GM19372 (cell line): ENCODE data around the gene GZMM.
A peak's percentile ranks its signal among the peaks of the same experiment; 100 is the strongest.

Experiments
- ATAC-seq: cut with Tn5 transposase; IDR thresholded peaks from one replicate; pipeline ENCODE4 v1.9.1; 2021; ENCODE audit warnings: mild to moderate bottlenecking, low read depth, moderate library complexity; ENCODE audit not compliant: unreplicated experiment

Gene GZMM

GRCh38 chr19:558770-559439 lies 15.1 kb downstream of the GZMM start:
- ATAC-seq = no peak

DNA sequence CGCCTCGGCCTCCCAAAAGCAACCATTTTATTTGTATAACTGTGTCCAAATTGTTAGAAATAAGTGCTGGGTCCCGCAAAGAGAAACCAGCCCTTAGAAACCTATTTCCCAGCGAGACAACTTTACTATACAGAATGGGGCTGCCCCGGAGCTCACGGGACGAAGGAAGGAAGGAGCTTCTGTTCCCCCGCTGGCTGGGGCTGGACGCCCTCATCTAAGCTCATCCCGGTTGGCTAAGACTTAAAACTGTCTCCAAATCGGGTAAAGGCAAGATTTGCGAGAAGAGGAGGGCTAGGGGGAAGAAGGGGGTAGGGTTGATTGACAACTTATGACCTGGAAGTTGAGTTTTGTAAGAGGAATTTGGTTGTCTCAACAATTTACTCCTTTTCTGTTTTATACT lies 16.3 kb downstream of the GZMM start:
- ATAC-seq = no peak

DNA sequence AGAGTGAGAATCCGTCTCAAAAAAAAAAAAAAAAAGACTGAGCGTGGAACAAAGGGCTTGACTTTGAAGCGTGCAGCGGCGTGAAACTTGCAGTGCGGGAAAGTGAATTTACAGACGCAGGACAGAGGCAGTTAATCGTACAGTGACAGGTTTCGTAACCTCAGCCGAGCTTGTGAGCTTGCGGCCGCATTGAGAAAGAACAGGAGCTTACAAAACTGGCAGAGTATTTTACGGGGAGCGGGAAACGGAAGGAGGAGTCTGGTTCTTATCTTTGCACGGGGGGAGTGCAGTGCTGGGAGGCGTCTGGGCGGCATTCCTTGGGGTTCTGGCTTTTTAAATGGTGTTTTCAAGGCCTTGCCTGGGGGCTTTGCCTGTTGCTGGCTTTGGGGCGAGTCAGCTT lies 22.6 kb downstream of the GZMM start:
- no peak for ATAC-seq

- no peak for ATAC-seq
Measured at GRCh38 chr19:566844-567243, 23.0 kb downstream of the GZMM start.

DNA sequence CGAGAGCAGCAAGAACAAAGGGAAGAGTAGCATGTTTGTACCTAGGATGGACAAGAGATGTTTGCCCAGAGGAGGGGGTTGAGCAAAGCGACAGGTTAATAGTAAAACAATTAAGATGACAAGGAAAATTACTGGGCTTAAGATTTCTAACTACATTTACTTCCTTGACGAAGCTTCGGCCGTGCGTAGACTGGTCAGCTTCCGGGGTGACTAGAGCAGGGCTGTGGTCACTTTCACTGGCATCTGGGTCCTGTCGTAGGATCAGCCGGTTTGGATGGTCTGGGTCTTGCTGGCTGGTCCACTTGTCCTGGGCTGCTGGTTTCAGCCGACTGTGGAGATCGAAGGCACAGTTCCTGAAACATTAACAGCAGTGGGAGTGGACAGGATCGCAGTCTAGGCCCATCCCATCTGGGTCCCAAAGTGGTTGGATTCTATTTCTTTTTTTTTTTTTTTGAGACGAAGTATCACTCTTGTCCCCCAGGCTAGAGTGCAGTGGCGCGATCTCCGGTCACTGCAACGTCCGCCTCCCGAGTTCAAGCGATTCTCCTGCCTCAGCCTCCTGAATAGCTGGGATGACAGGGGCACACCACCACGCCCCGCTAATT lies 23.5 kb downstream of the GZMM start:
- ATAC-seq = no peak

GRCh38 chr19:570251-570686 lies 26.4 kb downstream of the GZMM start:
- no peak for ATAC-seq

DNA sequence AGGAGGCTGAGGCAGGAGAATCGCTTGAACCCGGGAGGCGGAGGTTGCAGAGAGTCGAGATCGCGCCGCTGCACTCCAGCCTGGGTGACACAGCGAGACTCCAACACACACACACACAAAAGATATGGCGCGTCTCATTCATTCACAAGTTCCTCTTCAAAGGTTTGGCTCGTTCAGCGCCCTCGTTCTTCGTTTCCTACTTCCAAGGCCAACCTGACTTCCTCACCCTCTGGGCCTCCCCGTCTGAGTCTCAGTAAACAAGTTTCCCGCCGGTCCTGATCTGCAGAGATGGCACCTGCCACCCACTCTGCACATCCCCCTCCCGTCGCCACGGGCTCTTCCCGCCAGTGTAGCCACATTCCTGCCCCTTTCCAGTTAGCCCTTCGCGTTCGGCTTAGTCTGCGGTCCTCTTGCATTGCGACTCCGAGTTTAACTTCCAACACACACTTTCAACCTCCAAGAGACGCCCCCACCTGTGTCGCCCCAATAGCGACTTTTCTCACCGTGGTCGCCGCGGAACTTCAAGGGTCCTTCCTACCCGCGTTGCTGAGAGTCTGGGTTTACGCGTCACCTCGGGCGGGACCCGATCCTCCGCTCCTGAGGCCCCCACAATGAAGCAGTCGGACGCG lies 27.2 kb downstream of the GZMM start:
- ATAC-seq = no peak

GRCh38 chr19:571566-571974 lies 27.7 kb downstream of the GZMM start:
- no peak for ATAC-seq

GRCh38 chr19:572140-572742 lies 28.4 kb downstream of the GZMM start, which contains the start of gene BSG:
Gene BSG, plus strand, starts transcription at chr19:572596. Its CDS starts 39 bp downstream, at chr19:572635.
- ATAC-seq = peak; percentile 82

DNA sequence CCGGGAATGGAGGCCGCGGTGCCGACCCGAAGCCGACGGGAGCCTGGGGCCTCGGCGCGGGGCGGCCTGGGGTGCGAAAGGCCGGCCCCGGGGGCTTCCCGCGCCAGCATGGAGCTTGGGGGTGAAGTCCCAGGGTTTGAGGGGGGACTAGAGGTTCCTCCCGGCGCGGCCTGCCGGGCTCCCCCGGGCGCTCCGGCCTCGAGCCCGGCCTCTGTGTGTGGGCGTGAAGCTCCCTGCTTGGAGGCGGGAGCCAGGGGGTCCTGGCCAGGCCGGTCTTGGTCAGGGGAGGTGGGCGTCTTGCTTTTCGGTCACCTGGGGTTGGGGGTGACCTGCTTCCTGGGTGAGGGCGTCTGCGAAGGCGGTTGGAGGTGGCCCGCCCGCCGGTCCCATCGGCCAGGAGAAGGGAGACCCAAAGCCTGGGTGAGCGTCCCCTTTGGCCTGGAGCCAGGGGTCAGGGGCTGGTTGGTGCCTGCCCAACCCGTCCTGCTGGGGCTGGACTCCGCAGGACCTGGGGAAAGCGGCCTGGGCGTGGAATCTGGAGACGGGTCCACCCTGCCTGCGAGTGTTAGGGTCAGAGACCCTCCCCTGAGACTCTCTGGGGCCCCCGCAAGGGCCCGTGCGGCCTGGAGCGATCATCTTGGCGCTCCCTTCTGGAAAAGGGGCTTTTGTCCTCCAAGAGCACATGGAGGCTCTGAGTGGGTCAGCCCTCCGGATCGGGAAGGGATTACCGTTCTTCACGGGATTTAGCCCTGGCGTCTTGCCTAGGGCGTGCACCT lies 29.1 kb downstream of the GZMM start:
- no peak for ATAC-seq

DNA sequence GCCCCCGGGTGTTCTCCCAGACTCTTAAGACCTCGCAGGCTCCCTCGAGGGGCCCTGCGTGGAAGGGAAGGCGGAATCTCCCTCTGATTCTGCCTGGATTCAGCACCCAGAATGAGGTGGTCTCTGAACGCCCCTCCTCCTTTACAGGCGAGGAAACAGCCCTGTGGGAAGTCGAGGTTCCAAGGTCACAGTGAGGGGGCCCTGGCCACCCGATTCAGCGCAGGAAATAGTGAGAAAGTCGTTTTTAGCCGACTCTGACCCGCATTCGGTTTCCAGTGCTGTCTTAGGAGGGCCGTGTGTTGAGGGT lies 29.6 kb downstream of the GZMM start:
- no peak for ATAC-seq

- no peak for ATAC-seq
Measured at GRCh38 chr19:574658-575526, 31.0 kb downstream of the GZMM start.

DNA sequence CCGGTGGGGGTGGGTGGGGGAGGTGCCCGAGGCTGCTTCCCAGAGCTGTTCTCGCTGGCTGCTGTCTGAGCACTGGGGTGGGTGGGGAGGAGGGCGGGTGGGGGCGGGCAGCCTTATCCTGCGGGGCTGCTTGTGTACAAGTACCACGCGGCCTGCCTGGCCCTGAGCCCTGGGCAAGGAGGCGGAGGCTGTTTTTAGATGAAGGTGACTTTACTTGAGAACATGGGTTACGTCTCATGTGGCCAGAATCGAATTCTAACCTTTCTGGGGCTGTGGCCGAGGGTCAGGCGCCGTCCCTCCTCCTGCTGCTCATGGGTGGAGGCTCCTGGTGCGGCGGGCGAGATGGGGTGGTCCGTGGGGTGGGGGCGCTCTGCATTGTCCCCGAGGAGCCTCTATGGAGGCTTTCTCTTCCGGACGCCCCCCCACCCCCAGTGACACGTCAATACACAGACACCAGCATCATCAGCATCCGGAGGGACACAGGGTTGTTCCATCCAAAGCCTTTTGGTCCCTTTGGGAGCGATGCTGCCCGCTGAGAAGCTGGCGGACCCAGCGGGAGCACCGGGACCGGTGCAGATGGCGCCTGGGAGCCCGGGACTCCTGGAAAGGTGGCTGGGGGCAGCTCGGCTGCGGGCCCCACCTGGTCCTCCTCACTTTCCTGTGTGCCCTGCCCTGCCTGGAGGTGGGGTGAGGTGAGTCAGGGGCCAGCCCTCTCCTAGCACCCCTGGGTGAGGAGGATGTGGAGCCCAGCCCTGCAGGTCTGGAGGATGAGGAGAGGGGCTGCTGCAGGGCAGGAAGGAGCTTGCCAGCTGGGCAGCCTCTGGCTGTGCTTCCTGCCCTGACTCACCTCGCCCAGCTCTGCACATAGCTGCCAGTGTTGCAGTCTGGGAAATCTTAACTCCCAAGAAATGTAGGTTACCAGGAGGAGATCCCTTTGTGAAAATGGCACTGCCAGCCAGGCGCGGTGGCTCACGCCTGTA lies 32.0 kb downstream of the GZMM start:
- ATAC-seq = no peak

GRCh38 chr19:576768-577438 lies 33.0 kb downstream of the GZMM start:
- no peak for ATAC-seq

GRCh38 chr19:577439-578392 lies 33.9 kb downstream of the GZMM start:
- ATAC-seq = no peak

DNA sequence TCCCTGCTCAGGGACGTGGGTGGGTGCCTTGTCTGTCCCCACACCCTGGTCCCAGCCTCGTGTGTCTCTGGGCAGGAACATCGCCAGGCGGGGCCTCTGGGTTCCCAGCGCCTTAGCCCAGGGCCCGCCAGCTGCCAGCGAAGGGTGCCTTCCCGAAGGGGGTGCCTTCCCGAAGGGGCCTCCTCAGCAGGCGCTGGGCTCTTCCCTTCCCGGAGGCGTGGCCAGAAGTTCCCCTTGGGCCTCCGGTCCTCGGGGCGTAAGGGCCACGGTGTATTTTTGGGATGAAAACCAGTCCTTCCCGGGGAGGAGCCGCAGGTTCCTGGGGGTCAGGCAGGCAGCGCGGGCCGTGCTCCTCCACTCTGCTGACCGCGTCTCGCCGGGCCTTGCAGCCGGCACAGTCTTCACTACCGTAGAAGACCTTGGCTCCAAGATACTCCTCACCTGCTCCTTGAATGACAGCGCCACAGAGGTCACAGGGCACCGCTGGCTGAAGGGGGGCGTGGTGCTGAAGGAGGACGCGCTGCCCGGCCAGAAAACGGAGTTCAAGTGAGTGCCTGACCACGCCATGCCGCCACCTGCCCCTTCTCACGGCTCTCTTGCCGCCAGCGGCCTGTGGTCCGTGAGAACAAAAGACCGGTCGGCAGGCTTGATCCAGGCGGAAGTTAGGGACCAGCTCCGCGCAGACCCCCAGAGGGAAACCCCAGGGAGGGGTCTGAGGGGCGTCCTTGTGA lies 35.4 kb downstream of the GZMM start:
- ATAC-seq = no peak

DNA sequence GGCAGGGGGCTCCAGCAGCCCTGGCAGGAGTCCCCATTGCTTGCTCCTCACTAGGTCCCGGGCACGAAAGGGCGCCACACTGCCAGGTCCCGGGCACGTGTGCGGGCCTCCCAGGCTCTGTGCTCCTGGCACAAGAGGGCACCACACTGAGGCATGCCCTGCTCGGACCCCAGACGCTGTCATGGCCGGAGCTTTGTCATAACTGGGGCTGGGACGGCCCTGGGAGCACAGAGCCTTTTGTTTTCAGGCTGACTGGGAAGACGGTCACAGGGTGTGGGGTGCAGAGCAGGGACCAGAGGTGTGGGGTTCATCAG lies 35.9 kb downstream of the GZMM start:
- ATAC-seq = no peak
